ENCODE results near the gene MTHFSD.

MTHFSD gene

DNA sequence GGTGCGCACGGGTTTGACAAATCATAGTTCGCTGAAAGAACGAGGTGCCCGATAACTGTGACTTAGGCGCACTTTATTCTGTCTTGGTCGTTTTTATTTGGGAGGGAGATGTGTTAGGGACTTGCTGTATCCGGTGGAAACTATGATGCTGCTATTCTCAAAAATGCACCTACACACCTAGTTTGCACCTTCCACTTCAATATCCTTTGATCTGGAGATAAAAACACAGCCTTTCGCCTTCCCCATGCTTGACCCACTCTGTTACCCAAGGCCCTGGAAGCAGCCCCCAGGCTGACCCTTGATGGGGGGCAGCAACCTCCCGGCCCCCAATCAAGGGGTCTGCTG lies 59.7 kb downstream of the MTHFSD start:
- no peak overlapping the region for H3K27ac Mint-ChIP-seq
- no peak overlapping the region for H3K4me3 Mint-ChIP-seq
- peaks cover 100% of the 10 kb centered on the region for H3K27me3 Mint-ChIP-seq (ENCODE audit: low read depth, poor library complexity)
- no peaks in the 10 kb centered on the region for H3K36me3 Mint-ChIP-seq (ENCODE audit: low read depth)
- peaks cover 53% of the 10 kb centered on the region for H3K4me1 Mint-ChIP-seq
- TF ChIP-seq, protein P1, sequence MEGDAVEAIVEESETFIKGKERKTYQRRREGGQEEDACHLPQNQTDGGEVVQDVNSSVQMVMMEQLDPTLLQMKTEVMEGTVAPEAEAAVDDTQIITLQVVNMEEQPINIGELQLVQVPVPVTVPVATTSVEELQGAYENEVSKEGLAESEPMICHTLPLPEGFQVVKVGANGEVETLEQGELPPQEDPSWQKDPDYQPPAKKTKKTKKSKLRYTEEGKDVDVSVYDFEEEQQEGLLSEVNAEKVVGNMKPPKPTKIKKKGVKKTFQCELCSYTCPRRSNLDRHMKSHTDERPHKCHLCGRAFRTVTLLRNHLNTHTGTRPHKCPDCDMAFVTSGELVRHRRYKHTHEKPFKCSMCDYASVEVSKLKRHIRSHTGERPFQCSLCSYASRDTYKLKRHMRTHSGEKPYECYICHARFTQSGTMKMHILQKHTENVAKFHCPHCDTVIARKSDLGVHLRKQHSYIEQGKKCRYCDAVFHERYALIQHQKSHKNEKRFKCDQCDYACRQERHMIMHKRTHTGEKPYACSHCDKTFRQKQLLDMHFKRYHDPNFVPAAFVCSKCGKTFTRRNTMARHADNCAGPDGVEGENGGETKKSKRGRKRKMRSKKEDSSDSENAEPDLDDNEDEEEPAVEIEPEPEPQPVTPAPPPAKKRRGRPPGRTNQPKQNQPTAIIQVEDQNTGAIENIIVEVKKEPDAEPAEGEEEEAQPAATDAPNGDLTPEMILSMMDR (IDR thresholded peaks at IDR 0.05): no peak
- H3K9me3 Mint-ChIP-seq: no peaks in the 10 kb centered on the region
- DNase-seq: no peak

DNA sequence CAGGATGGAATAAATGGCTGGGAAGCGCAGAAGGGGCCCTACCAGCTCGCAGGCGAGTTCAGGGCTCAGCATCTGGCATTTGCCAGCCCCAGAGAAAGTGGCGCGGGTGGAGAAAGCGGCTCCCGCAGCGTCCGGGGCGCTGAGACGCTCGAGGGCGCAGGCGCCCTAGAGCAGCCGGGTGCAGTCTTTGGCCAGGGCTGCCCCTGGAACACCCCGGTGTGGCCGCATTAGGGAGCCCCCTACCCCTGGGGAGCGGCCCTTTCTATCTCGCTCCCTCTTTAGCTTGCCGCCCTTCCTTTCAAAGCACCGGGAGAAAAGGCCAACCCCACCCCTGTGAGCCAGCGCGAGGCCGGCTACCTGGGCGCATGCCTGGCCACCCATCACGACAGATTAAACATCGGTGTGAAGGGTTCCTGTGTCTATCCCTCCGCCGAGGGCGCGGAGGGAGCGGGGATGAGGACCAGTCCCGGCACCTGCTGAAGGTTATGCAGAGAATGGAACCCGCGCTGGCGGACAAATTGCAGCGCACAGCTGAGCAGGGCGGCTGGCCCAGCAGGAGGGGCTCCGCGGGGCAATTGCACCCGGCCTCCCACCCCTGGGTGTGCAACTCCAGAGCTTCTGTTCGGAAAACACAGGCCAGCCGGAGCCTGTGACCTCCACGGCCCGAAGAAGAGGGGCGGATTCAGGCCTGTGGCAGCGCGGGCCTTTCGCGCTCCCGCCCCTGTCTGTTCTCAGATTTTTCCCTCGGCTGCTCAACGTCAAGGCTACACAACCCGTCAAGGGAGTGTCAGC lies 60.3 kb downstream of the MTHFSD start:
- no peak overlapping the region for H3K27ac Mint-ChIP-seq
- peaks cover 100% of the 10 kb centered on the region for H3K27me3 Mint-ChIP-seq (ENCODE audit: low read depth, poor library complexity)
- no peaks in the 10 kb centered on the region for H3K36me3 Mint-ChIP-seq (ENCODE audit: low read depth)
- peaks cover 58% of the 10 kb centered on the region for H3K4me1 Mint-ChIP-seq
- TF ChIP-seq, protein P1 (IDR thresholded peaks at IDR 0.05): no peak
- H3K9me3 Mint-ChIP-seq: no peaks in the 10 kb centered on the region
- DNase-seq: no peak
- H3K4me3 Mint-ChIP-seq: no peak overlapping the region

DNA sequence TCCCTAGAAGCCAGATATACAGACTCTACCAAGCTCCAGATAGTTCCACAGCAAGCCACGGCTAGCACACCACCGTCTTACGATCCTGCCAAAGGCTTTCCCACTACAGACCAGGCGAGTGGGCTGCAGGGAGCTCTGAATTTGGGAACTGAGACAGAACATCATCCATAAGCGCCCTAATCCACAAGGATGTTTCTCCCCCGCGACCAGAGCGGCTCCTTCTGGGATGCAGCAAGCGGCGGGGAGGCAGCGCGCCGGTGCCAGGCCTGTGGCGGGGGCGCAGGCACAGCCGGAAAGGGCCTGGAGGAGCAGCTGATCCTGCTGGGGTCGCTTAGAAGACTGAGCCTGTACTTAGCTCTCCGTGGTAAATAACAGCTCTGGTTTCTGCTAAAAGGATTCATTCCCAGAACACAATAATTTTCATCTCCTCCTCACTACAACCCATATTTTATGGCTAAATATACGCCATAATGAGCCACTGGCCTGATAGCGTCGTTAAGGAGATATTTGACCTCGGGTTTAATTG lies 60.9 kb downstream of the MTHFSD start:
- no peak for DNase-seq
- TF ChIP-seq, protein P1 (IDR thresholded peaks at IDR 0.05): no peak

DNA sequence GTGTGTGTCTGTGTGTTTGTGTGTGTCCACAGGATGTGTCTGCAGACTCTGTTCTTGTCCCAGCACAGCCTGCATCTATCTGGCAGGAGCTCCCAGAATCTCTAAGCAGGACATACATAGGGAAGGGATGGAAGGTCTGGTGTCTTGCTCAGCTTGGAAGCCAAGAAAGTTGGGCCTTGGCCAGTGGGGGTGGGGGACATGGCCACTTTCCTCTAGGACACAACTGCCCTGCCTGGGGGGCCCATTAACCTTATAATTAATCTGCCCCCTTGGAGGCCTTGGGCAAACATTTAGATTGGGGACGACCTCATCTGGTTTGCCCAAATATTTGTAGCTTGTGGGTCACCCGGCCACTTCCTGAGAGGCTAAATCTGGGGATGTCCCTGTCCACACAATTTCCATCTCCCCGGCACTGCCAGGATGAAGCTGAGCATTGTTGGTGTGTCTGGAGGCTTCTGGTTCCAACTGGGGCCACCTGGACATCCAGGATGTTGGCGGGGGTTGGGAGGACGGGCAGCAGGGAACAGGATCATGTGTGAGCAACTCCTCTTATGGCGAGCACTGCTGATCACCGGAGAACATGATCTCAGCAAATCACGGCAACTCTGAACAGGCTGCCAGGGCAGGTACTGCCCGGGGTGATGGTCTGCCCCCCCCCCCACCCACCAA lies 61.9 kb downstream of the MTHFSD start:
- H3K27ac Mint-ChIP-seq: no peak overlapping the region
- H3K27me3 Mint-ChIP-seq (ENCODE audit: low read depth, poor library complexity): peaks cover 98% of the 10 kb centered on the region
- H3K4me1 Mint-ChIP-seq: peaks cover 49% of the 10 kb centered on the region
- TF ChIP-seq, protein P1 (IDR thresholded peaks at IDR 0.05): no peak
- no peak for DNase-seq
- H3K4me3 Mint-ChIP-seq: no peak overlapping the region
- no peaks in the 10 kb centered on the region for H3K9me3 Mint-ChIP-seq
- H3K36me3 Mint-ChIP-seq (ENCODE audit: low read depth): no peaks in the 10 kb centered on the region

More for the DNA sequence above, 60.9 kb downstream of the MTHFSD start:
- Mint-ChIP-seq H3K27ac (no peak overlapping the region), H3K36me3 (ENCODE audit: low read depth) (no peaks in the 10 kb centered on the region), H3K4me3 (no peak overlapping the region), H3K9me3 (no peaks in the 10 kb centered on the region), H3K27me3 (ENCODE audit: low read depth, poor library complexity) (peaks cover 100% of the 10 kb centered on the region), H3K4me1 (peaks cover 55% of the 10 kb centered on the region)

DNA sequence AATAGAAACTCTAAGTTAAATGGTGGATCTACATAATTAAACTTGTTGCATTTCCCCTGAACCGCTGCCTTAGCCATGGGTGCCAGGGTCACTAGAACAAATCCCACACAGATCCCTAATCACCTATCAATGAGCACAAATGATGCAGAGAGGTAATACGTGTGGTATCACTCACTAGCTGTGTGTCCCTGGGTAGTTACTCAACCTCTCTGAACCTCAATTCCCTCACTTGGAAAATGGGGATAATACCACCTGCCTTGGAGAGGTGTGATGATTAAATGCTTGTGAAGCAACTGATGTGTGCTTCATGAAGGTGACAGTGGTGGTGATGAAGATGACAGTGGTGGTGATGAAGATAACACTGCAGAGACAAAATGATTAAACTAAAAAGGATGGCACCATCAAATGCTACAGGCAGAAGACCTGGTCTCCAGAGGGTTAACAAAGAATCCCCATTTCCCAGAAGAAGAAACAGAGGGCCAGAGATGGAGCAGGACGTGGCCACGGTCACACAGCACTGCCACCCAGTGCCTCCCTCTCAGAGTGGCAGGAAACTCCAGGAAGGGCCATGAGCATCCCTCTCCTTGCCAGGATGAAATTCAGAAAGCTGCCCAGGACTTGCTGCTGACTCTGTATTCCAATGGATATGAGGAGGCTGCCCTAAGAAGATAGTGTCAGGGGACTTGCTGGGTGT lies 62.6 kb downstream of the MTHFSD start:
- Mint-ChIP-seq H3K4me3 (no peak overlapping the region), H3K4me1 (peaks cover 47% of the 10 kb centered on the region), H3K36me3 (ENCODE audit: low read depth) (no peaks in the 10 kb centered on the region), H3K27me3 (ENCODE audit: low read depth, poor library complexity) (peaks cover 97% of the 10 kb centered on the region), H3K27ac (no peak overlapping the region), H3K9me3 (no peaks in the 10 kb centered on the region)
- TF ChIP-seq, protein P1 (IDR thresholded peaks at IDR 0.05): no peak
- no peak for DNase-seq
